CD4-positive, alpha-beta T cell (primary cell): ENCODE data around the gene LBP. TPM values are rescaled to one million over a fixed set of nuclear protein-coding genes. Genes with fewer than 3 reads are reported as not detected.

Source experiments
- ATAC-seq: fragments of 200-7000 bp; cut with Tn5 transposase; one replicate; pipeline ENCODE4 v1.10.0; 2022; ENCODE audit warnings: mild to moderate bottlenecking; ENCODE audit not compliant: poor library complexity
- CTCF ChIA-PET: fragments of 350-600 bp; sonication (Branson Sonifier 250); formaldehyde crosslinking; loops from one replicate; lab custom pipeline; 2021; ENCODE audit warnings: antibody characterized with exemption, inconsistent platforms; lab: Charles Lee
- POLR2A ChIA-PET: fragments of 350-600 bp; sonication (Branson Sonifier 250); formaldehyde crosslinking; loops from one replicate; lab custom pipeline; 2021; ENCODE audit warnings: antibody characterized with exemption, inconsistent platforms; lab: Charles Lee
- DNase-seq, 14 experiments: peaks; one replicate each; pipeline ENCODE4 v3.0.0-alpha.2; 2013 to 2020; ENCODE audit warnings: mixed read lengths in 2 of 14
- H3K27ac ChIP-seq, 2 donors: one replicate each; pipeline versions ENCODE4 v1.5.1 to v1.7.0; 2013; ENCODE audit warnings: low read length in 2 of 2, low read depth in 1 of 2, mild to moderate bottlenecking in 1 of 2
- H3K27me3 ChIP-seq, 2 experiments: 1 replicate in 1 of 2; 2 replicates in 1 of 2; pipeline versions ENCODE4 v1.6.1 to v1.7.0; 2013; ENCODE audit warnings: low read length in 2 of 2, control low read depth in 1 of 2, mild to moderate bottlenecking in 1 of 2, moderate library complexity in 1 of 2; ENCODE audit not compliant: insufficient read depth in 2 of 2, control insufficient read depth in 1 of 2
- H3K36me3 ChIP-seq: one replicate; pipeline ENCODE4 v1.6.1; 2013; ENCODE audit warnings: low read length, control low read depth; ENCODE audit not compliant: insufficient read depth
- H3K4me1 ChIP-seq: one replicate; pipeline ENCODE4 v1.6.1; 2013; ENCODE audit warnings: low read length, control low read depth; ENCODE audit not compliant: insufficient read depth
- H3K4me3 ChIP-seq: one replicate; pipeline ENCODE4 v1.5.1; 2013; ENCODE audit warnings: mild to moderate bottlenecking, low read length, moderate library complexity
- H3K9me3 ChIP-seq, 2 experiments: 1 replicate in 1 of 2; 2 replicates in 1 of 2; pipeline versions ENCODE4 v1.6.1 to v1.7.0; 2013; ENCODE audit warnings: low read length in 2 of 2, mild to moderate bottlenecking in 2 of 2, control low read depth in 1 of 2, moderate library complexity in 1 of 2; ENCODE audit not compliant: control insufficient read depth in 1 of 2, insufficient read depth in 1 of 2
- H3K27ac Mint-ChIP-seq: one replicate; pipeline ENCODE4 v1.8.0; 2020; ENCODE audit warnings: mixed read lengths
- H3K27me3 Mint-ChIP-seq: one replicate; pipeline ENCODE4 v1.8.0; 2021; ENCODE audit warnings: mixed read lengths
- H3K36me3 Mint-ChIP-seq: one replicate; pipeline ENCODE4 v1.8.0; 2021; ENCODE audit warnings: low read depth, mixed read lengths
- H3K4me1 Mint-ChIP-seq: one replicate; pipeline ENCODE4 v1.8.0; 2021; ENCODE audit warnings: low read depth, mixed read lengths
- H3K4me3 Mint-ChIP-seq: one replicate; pipeline ENCODE4 v1.8.0; 2020; ENCODE audit warnings: mild to moderate bottlenecking, mixed read lengths
- H3K9me3 Mint-ChIP-seq: one replicate; pipeline ENCODE4 v1.8.0; 2020; ENCODE audit warnings: mixed read lengths
- intact Hi-C, 2 experiments: fragments of 100-400 bp; cut with DNase I in 1 of 2; cut with micrococcal nuclease in 1 of 2; formaldehyde crosslinking; loops; one replicate each; pipeline versions ENCODE4 v1.15.1 to v1.9.0; 2023 to 2025; cut with DNase I, micrococcal nuclease
- total RNA-seq, 174 experiments: library from RNA in 2 of 174; stranded (reverse) in 2 of 174; gene quantifications; one replicate each; pipeline ENCODE4 v1.2.3 and lab custom pipeline; 2021 to 2026
- TF ChIP-seq, protein P1 (sequence below): fragments of 200-600 bp; IDR thresholded peaks from one replicate; pipeline ENCODE4 v1.8.0; 2022; ENCODE audit warnings: antibody characterized with exemption, mild to moderate bottlenecking

LBP gene
- total RNA-seq, 2 experiments from 2014 or later, result not detected

DNA sequence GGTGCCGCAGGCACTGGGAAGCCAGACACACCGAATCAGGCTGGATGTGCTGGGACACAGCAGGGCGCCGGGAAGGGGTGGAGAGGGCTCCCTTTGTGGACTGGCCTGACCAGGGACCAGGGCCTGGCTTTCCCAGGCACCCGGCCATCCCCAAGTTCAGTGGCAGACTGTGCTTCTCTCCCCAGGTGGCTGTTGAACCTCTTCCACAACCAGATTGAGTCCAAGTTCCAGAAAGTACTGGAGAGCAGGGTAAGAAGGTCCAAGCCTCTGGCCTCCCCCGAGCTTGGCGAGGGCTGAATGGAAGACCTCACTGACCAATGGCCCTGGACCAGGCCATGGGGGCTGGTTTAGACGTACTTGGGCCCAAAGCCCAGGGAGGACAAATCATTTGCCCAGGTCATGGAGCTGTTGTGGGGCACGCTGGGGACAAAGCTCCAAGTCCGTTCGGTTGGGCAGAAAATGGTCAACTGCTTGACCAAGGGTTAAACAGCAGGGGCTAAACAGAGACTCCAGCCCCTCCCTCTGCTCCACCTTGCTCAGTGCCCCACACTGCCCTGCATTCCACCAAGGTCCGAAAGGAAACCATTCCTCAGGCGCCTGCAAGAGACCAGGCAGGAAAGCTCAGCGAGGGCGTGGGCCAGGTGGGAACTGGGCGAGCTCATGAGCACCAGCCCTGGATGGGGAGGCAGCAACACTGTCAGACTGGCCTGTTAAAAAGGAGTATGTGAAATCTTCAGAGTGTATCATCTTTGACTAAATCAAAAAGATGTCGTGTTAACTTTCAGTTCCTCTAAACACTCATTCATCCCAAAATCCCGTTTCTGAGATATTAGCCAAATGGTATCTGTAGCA is 9.1 kb downstream of the LBP start:
- no peak overlapping the region for H3K27ac Mint-ChIP-seq
- intact Hi-C loops, result loop anchor here in 1 of 2 experiments (5.0 kb wide), 1 partner anchor 298 kb away; no protein-coding TSS in a partner anchor
- H3K27me3 Mint-ChIP-seq, result no peaks in the 10 kb centered on the region
- ChIA-PET CTCF (no interaction called here), POLR2A (no interaction called here)
- TF ChIP-seq, protein P1, sequence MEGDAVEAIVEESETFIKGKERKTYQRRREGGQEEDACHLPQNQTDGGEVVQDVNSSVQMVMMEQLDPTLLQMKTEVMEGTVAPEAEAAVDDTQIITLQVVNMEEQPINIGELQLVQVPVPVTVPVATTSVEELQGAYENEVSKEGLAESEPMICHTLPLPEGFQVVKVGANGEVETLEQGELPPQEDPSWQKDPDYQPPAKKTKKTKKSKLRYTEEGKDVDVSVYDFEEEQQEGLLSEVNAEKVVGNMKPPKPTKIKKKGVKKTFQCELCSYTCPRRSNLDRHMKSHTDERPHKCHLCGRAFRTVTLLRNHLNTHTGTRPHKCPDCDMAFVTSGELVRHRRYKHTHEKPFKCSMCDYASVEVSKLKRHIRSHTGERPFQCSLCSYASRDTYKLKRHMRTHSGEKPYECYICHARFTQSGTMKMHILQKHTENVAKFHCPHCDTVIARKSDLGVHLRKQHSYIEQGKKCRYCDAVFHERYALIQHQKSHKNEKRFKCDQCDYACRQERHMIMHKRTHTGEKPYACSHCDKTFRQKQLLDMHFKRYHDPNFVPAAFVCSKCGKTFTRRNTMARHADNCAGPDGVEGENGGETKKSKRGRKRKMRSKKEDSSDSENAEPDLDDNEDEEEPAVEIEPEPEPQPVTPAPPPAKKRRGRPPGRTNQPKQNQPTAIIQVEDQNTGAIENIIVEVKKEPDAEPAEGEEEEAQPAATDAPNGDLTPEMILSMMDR, result no peak
- Histone ChIP-seq H3K36me3 (no peaks in the 10 kb centered on the region), H3K4me3 (no peak overlapping the region), H3K4me1 (no peaks in the 10 kb centered on the region), H3K9me3 (no peaks in the 10 kb centered on the region), H3K27ac (no peak overlapping the region), H3K27me3 (no peaks in the 10 kb centered on the region)
- ATAC-seq, result no peak
- H3K9me3 Mint-ChIP-seq, result no peaks in the 10 kb centered on the region
- H3K4me3 Mint-ChIP-seq, result no peak overlapping the region
- no peaks in the 10 kb centered on the region for H3K36me3 Mint-ChIP-seq
- no peaks in the 10 kb centered on the region for H3K4me1 Mint-ChIP-seq
- DNase-seq, result no peak

DNA sequence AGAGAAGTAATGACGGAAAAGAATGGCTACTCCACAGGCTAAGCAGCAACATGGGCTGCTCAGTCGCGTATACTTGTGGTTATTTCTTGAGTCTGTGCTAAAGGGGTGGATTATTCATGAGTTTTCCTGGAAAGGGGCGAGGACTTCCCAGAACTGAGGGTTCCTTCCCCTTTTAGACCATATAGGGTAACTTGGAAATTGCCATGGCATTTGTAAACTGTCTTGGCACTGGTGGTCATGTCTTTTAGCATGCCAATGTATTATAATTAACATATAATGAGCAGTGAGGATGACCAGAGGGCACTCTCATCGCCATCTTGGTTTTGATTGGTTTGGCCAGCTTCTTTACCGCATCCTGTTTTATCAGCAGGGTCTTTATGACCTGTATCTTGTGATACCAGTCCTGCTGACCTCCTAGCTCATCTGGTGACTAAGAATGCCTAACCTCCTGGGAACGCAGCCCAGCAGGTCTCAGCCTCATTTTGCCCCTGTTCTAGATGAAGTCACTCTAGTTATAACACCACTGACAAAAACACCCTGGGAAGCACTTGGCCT is 11.4 kb downstream of the LBP start:
- no peaks in the 10 kb centered on the region for H3K36me3 ChIP-seq
- DNase-seq (no peak), ATAC-seq (no peak)
- CTCF ChIA-PET, result no interaction called here
- TF ChIP-seq, protein P1, result no peak
- intact Hi-C loops, result loop anchor here in 1 of 2 experiments (5.0 kb wide), 1 partner anchor 300 kb away; no protein-coding TSS in a partner anchor
- H3K4me3 ChIP-seq, result no peak overlapping the region
- POLR2A ChIA-PET, result no interaction called here
- no peak overlapping the region for H3K4me3 Mint-ChIP-seq
- no peaks in the 10 kb centered on the region for H3K4me1 Mint-ChIP-seq
- no peaks in the 10 kb centered on the region for H3K4me1 ChIP-seq
- no peaks in the 10 kb centered on the region for H3K27me3 Mint-ChIP-seq
- no peak overlapping the region for H3K27ac Mint-ChIP-seq
- H3K27ac ChIP-seq, result no peak overlapping the region
- no peaks in the 10 kb centered on the region for H3K27me3 ChIP-seq
- no peaks in the 10 kb centered on the region for H3K9me3 Mint-ChIP-seq
- no peaks in the 10 kb centered on the region for H3K36me3 Mint-ChIP-seq
- H3K9me3 ChIP-seq, result no peaks in the 10 kb centered on the region

DNA sequence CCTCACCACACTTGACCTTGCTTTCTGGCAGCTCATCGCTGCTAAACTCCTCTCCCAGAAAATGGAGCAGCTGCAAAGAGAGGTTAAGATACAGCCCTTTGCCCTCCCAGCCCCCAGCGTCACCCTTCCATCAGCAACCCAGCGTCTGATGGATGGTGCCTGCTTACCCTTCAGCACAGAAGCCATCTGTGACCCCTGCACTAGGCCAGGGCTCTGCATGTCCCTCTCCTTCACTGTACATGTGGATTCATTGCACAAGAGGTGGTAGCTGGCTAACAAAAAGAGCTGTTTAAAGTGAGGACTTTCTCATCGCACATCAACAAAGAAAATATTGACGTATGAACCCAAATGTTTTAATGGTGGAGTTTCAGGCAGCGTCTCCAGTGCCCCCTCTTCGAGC is 12.3 kb downstream of the LBP start:
- ChIA-PET CTCF (no interaction called here), POLR2A (no interaction called here)
- Histone ChIP-seq H3K36me3 (no peaks in the 10 kb centered on the region), H3K9me3 (no peaks in the 10 kb centered on the region), H3K27ac (no peak overlapping the region), H3K4me3 (no peak overlapping the region), H3K27me3 (no peaks in the 10 kb centered on the region), H3K4me1 (no peaks in the 10 kb centered on the region)
- no peaks in the 10 kb centered on the region for H3K27me3 Mint-ChIP-seq
- intact Hi-C loops, result loop anchor here in 1 of 2 experiments (5.0 kb wide), 1 partner anchor 301 kb away; no protein-coding TSS in a partner anchor
- H3K9me3 Mint-ChIP-seq, result no peaks in the 10 kb centered on the region
- TF ChIP-seq, protein P1, result no peak
- DNase-seq, result no peak
- no peaks in the 10 kb centered on the region for H3K36me3 Mint-ChIP-seq
- H3K4me3 Mint-ChIP-seq, result no peak overlapping the region
- H3K4me1 Mint-ChIP-seq, result no peaks in the 10 kb centered on the region
- H3K27ac Mint-ChIP-seq, result no peak overlapping the region
- ATAC-seq, result no peak
